ENCODE data around the gene PDLIM5. TPM values are rescaled to one million over a fixed set of nuclear protein-coding genes. Genes with fewer than 3 reads are reported as not detected.
"Not testable (repeated sequence)": the region's sequence is repeated elsewhere in the genome, so short reads cannot be mapped to it uniquely, and the experiment has no call there.

Gene PDLIM5
- total RNA-seq, 2 donors from 2014 or later = 129 to 168 TPM

DNA sequence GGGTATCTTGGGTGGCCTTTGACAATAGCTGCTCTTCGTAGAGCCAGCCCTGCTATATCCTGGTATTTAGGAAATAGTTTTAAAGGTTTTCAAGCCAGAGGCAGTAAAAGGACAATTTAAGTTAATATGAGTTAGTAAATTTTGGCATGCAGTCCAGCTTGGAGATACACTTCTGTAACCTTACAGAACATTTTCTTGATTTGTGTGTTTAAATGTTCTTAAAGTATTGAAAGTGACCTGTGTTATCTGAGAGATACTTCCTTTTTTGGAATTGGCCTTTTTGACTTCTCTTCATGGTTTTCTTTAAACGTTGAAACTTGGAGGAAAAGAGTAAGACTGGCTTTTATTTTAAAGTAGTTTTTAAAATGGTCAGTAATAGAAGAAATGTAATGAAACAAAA lies 25.5 kb downstream of the PDLIM5 start:
- Histone ChIP-seq H3K4me1 (peaks cover 10% of the 10 kb centered on the region), H3K9me3 (no peaks in the 10 kb centered on the region), H3K4me3 (no peak overlapping the region), H3K27ac (no peak overlapping the region), H3K9ac (ENCODE audit: low read depth in 2 of 2, low read length in 2 of 2) (no peak overlapping the region), H3K36me3 (no peaks in the 10 kb centered on the region), H3K27me3 (no peaks in the 10 kb centered on the region)
- no peak for DNase-seq
- TF ChIP-seq, protein P1, sequence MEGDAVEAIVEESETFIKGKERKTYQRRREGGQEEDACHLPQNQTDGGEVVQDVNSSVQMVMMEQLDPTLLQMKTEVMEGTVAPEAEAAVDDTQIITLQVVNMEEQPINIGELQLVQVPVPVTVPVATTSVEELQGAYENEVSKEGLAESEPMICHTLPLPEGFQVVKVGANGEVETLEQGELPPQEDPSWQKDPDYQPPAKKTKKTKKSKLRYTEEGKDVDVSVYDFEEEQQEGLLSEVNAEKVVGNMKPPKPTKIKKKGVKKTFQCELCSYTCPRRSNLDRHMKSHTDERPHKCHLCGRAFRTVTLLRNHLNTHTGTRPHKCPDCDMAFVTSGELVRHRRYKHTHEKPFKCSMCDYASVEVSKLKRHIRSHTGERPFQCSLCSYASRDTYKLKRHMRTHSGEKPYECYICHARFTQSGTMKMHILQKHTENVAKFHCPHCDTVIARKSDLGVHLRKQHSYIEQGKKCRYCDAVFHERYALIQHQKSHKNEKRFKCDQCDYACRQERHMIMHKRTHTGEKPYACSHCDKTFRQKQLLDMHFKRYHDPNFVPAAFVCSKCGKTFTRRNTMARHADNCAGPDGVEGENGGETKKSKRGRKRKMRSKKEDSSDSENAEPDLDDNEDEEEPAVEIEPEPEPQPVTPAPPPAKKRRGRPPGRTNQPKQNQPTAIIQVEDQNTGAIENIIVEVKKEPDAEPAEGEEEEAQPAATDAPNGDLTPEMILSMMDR (IDR thresholded peaks at IDR 0.05) = no peak
- intact Hi-C loops (cut with DNase I) = no loop called here

DNA sequence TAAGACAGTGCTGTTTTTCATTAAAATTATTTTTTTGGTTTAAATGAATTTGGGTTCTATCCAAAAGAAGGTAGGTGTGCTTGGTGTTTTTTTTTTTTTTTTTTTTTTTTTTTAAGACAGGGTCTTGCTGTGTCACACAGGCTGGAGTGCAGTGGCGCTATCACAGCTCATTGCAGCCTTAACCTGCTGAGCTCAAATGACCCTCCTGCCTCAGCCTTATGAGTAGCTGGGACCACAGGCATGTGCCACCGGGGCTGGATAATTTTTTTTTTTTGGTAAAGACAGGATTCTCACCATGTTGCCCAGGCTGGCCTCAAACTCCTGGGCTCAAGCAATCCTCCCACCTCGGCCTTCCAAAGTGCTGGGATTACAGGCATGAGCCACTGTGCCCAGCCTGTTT lies 27.1 kb downstream of the PDLIM5 start:
- H3K27me3 ChIP-seq; H3K4me3 ChIP-seq; intact Hi-C loops (cut with DNase I); H3K27ac ChIP-seq; H3K9ac ChIP-seq (ENCODE audit: low read depth in 2 of 2, low read length in 2 of 2); H3K9me3 ChIP-seq; DNase-seq; H3K36me3 ChIP-seq: not testable (repeated sequence)
- peaks cover 10% of the 10 kb centered on the region for H3K4me1 ChIP-seq

DNA sequence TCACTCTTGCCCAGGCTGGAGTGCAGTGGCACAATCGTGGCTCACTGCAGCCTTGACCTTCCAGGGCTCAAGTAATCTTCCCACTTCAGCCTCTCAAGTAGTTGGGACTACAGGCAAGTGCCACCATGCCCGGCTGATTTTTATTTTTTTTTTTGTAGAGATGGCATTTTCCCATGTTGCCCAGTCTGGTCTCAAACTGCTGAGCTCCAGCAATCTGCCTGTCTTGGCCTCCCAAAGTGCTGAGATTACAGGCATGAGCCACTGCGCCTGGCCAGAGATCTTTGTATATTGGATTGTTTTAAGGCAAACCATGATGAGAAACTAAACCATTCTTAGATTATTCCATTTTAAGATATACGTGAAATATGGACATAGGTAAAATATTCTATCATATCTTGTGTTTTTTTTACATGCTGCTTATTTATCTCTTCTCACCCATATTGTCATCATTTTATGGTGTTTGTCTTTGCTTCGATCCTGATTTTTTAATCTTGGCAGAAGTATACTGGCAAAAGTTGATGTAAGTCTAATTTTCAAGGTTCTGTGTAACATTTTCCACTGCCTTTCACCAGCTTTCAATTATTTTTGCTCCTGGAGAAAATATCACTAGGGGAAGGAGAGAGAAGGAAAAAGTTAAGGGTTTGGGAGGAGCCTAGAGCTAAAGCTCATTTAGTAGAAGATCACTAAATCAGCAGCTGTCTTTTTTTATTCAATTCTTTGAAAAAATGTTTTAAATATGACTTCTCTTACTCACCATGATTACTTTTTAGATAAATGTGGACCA lies 27.8 kb downstream of the PDLIM5 start:
- no peaks in the 10 kb centered on the region for H3K27me3 ChIP-seq
- DNase-seq = no peak
- no peaks in the 10 kb centered on the region for H3K9me3 ChIP-seq
- no peaks in the 10 kb centered on the region for H3K36me3 ChIP-seq
- no peak overlapping the region for H3K27ac ChIP-seq
- no peak overlapping the region for H3K4me3 ChIP-seq
- no peak overlapping the region for H3K9ac ChIP-seq (ENCODE audit: low read depth in 2 of 2, low read length in 2 of 2)
- peaks cover 10% of the 10 kb centered on the region for H3K4me1 ChIP-seq
- TF ChIP-seq, protein P1 (IDR thresholded peaks at IDR 0.05) = no peak
- intact Hi-C loops (cut with DNase I) = no loop called here

DNA sequence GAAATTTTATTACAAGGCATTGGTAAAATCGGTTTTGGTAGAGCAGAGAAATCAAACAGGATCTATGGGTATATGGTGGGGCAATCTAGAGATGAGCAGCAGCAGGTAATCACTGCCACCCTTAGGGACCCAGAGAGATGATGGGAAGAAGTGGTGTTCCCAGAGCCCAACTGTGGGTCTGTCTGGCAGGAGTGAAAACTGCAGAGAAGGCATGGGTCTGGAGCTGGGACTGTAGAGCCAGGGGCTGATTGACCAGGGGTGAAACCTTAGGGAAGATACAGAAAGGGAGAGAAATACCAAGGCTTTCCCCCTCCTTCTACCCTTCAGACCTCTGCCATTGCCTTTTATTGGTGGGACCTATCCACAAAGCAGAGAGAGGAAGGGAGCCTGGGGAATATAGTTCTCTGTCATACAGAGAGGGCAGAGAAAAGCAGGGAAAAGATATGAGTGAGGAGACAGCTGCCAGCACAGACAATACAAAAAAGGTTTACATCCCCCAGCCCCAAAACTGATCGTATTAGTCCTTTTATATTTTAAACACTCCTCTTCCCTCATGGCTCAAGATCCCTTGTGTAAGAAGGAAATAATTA lies 28.7 kb downstream of the PDLIM5 start:
- Histone ChIP-seq H3K4me3 (no peak overlapping the region), H3K36me3 (no peaks in the 10 kb centered on the region), H3K27ac (no peak overlapping the region), H3K9ac (ENCODE audit: low read depth in 2 of 2, low read length in 2 of 2) (no peak overlapping the region), H3K9me3 (no peaks in the 10 kb centered on the region), H3K4me1 (peaks cover 8% of the 10 kb centered on the region), H3K27me3 (no peaks in the 10 kb centered on the region)
- intact Hi-C loops (cut with DNase I) = no loop called here
- TF ChIP-seq, protein P1 (IDR thresholded peaks at IDR 0.05) = no peak
- DNase-seq = no peak

DNA sequence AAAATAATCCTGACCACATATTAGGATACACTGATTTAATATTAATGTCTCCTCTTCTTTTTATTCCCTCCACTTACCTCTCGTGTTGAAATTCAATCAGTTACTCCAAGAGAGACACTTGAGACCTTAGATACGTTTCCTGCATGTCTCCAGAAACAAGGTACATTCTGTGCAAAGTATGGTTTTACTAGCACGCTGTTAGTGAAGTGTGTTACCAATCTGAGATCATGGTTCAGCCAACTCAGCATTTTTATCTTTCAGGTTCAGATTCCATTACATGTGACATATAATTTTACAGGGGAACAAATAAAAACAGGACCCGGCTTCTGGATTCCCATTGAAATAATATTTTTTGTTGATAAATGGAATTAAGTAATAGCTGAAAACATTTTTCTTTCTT lies 32.2 kb downstream of the PDLIM5 start:
- TF ChIP-seq, protein P1 (IDR thresholded peaks at IDR 0.05) = no peak
- Histone ChIP-seq H3K27me3 (no peaks in the 10 kb centered on the region), H3K9me3 (no peaks in the 10 kb centered on the region), H3K4me3 (no peak overlapping the region), H3K27ac (no peak overlapping the region), H3K9ac (ENCODE audit: low read depth in 2 of 2, low read length in 2 of 2) (no peak overlapping the region), H3K4me1 (no peaks in the 10 kb centered on the region), H3K36me3 (no peaks in the 10 kb centered on the region)
- intact Hi-C loops (cut with DNase I) = no loop called here
- no peak for DNase-seq

DNA sequence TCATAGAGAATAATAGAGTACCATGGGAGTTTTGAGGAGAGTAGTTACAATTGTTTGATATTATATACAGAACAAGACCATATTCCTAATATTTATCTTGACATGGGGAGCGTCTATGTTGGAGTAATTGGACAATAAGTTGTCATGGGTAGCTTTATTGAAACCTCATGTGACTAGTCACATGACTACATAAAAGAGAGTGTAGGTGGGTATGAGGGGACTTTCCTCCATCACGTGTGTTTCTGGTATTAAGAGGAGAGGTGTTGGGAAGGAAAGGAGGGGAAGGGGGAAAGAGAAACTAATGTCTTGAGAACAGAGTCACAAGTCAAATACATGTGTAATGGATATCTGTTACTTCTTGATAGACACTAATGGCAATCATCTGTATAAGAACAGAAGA lies 33.1 kb downstream of the PDLIM5 start:
- TF ChIP-seq, protein P1 (IDR thresholded peaks at IDR 0.05) = no peak
- no peak for DNase-seq

More for the DNA sequence above, 33.1 kb downstream of the PDLIM5 start:
- Histone ChIP-seq H3K4me3 (no peak overlapping the region), H3K27ac (no peak overlapping the region), H3K4me1 (no peaks in the 10 kb centered on the region), H3K36me3 (no peaks in the 10 kb centered on the region), H3K9me3 (no peaks in the 10 kb centered on the region), H3K9ac (ENCODE audit: low read depth in 2 of 2, low read length in 2 of 2) (no peak overlapping the region), H3K27me3 (no peaks in the 10 kb centered on the region)
- intact Hi-C loops (cut with DNase I) = no loop called here

Measured in colonic mucosa (tissue), 4 donors.